Inflammatory macrophage treated with lipopolysaccharide for 4 hours (primary cell): ENCODE results near the gene PCDHGB3.
"Not testable (repeated sequence)": the region's sequence is repeated elsewhere in the genome, so short reads cannot be mapped to it uniquely, and the experiment has no call there.

Experiments used
- DNase-seq: peaks from one replicate; pipeline ENCODE4 v3.0.0-alpha.2; 2020

Gene PCDHGB3

DNA sequence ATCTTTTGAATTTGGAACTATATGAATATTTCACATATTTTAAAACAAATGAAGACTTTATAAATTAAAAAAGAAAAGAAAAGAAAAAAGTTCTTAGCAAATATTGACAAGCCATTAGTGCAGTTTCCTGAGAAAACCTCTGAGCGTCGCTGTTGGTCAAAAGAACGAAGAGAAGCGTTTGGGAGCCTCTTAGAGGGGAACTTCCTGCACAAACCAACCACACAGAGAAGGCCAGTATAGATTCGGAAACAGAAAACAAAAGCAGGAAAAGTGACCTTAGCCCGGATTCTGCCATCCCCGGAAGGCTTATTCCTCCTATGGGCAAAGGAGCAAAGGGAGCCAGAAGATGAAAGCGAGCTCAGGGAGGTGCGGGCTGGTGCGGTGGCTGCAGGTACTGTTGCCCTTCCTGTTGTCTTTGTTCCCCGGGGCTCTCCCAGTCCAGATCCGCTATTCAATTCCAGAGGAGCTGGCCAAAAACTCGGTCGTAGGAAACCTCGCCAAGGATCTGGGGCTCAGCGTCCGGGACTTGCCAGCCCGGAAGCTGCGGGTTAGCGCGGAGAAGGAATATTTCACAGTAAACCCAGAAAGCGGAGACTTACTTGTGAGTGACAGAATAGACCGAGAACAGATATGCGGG is 10.1 kb upstream of the PCDHGB3 start, which contains the start of gene PCDHGB2:
PCDHGB2 (plus strand) TSS at position 205 of the 637 bp plus-strand sequence; CDS start at position 347, 142 bp downstream.
- DNase-seq = peak; percentile 15

- DNase-seq = no peak
These were observed 9.4 kb upstream of the PCDHGB3 start for GRCh38 chr5:141360685-141361084.

- no peak for DNase-seq
These were observed 7.3 kb upstream of the PCDHGB3 start for GRCh38 chr5:141362719-141363118.

DNA sequence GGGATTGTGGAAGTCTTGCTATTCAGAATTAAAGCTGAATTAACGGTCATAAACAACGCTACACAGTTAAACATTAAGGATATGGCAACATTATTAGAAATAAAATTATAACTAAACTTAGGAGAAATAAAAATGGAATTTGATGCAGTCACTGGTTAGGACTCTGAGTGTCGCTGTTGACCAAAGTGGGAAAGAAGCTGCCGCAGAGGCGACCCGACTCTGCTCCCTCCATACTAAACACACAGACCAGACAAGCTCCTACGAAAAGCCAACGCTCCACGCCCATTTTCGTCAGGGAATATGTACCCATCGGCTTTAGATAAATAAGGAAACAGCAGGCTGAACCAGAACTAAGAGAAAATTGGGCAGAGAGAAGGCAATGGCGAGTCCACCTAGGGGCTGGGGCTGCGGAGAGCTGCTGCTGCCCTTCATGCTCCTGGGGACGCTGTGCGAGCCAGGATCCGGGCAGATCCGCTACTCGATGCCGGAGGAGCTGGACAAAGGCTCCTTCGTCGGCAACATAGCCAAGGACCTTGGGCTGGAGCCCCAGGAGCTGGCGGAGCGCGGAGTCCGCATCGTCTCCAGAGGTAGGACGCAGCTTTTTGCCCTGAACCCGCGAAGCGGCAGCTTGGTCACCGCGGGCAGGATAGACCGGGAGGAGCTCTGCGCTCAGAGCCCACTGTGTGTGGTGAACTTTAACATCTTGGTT is 5.9 kb upstream of the PCDHGB3 start, which contains the start of gene PCDHGA5:
PCDHGA5 (plus strand) TSS at position 211 of the 709 bp plus-strand sequence; CDS start at position 380, 169 bp downstream.
- DNase-seq = no peak

GRCh38 chr5:141366016-141366896 is 3.8 kb upstream of the PCDHGB3 start:
- DNase-seq = no peak

DNA sequence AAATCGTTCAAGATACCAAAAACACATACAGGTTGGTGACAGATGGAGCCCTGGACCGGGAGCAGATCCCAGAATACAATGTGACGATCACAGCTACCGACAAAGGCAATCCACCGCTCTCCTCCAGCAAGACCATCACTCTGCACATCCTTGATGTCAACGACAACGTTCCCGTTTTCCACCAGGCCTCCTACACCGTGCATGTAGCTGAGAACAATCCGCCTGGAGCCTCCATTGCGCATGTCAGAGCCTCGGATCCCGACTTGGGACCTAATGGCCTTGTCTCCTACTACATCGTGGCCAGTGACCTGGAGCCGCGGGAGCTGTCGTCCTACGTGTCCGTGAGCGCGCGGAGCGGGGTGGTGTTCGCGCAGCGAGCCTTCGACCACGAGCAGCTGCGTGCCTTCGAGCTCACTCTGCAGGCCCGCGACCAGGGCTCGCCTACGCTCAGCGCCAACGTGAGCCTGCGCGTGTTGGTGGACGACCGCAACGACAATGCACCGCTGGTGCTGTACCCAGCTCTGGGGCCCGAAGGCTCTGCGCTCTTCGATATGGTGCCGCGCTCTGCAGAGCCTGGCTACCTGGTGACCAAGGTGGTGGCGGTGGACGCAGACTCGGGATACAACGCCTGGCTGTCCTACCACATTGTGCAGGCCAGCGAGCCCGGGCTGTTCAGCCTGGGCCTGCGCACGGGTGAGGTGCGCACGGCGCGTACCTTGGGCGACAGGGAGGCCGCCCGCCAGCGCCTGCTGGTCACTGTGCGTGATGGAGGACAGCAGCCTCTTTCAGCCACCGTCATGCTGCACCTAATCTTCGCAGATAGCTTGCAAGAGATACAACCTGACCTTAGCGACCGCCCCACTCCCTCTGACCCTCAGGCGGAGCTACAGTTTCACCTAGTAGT is 1.8 kb downstream of the PCDHGB3 start:
- no peak for DNase-seq

GRCh38 chr5:141373673-141374317 is 3.8 kb downstream of the PCDHGB3 start, which contains the start of gene PCDHGA6:
PCDHGA6 (plus strand) TSS chr5:141373891; CDS start chr5:141374084, 193 bp downstream.
- DNase-seq = no peak

- DNase-seq = no peak
These were observed 4.6 kb downstream of the PCDHGB3 start for GRCh38 chr5:141374627-141375026.

DNA sequence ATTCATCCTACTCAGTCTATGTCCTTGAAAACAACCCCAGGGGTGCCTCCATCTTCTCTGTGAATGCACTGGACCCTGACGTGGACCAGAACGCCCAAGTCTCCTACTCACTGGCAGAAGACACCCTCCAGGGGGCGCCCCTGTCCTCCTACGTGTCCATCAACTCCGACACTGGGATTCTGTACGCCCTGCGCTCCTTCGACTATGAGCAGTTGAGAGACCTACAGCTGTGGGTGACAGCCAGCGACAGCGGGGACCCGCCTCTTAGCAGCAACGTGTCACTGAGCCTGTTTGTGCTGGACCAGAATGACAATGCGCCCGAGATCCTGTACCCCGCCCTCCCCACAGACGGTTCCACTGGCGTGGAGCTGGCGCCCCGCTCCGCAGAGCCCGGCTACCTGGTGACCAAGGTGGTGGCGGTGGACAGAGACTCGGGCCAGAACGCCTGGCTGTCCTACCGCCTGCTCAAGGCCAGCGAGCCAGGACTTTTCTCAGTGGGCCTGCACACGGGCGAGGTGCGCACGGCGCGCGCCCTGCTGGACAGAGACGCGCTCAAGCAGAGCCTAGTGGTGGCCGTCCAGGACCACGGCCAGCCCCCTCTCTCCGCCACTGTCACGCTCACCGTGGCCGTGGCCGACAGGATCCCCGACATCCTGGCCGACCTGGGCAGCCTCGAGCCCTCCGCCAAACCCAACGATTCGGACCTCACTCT is 5.6 kb downstream of the PCDHGB3 start:
- DNase-seq = not testable (repeated sequence)

GRCh38 chr5:141382469-141383294 is 12.6 kb downstream of the PCDHGB3 start, which contains the start of gene PCDHGA7:
PCDHGA7 (plus strand) TSS chr5:141382742; CDS start chr5:141382900, 158 bp downstream.
- no peak for DNase-seq

DNA sequence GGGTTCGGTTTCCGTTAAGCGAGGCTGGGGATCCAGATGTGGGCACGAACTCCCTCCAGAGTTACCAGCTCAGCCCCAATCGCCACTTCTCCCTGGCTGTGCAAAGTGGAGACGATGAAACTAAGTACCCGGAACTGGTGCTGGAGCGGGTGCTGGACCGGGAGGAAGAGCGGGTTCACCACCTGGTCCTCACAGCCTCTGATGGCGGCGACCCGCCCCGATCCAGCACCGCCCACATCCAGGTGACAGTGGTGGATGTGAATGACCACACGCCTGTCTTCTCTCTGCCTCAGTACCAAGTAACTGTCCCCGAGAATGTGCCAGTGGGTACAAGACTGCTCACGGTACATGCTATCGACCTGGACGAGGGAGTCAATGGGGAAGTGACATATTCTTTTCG is 13.3 kb downstream of the PCDHGB3 start:
- DNase-seq = no peak

DNA sequence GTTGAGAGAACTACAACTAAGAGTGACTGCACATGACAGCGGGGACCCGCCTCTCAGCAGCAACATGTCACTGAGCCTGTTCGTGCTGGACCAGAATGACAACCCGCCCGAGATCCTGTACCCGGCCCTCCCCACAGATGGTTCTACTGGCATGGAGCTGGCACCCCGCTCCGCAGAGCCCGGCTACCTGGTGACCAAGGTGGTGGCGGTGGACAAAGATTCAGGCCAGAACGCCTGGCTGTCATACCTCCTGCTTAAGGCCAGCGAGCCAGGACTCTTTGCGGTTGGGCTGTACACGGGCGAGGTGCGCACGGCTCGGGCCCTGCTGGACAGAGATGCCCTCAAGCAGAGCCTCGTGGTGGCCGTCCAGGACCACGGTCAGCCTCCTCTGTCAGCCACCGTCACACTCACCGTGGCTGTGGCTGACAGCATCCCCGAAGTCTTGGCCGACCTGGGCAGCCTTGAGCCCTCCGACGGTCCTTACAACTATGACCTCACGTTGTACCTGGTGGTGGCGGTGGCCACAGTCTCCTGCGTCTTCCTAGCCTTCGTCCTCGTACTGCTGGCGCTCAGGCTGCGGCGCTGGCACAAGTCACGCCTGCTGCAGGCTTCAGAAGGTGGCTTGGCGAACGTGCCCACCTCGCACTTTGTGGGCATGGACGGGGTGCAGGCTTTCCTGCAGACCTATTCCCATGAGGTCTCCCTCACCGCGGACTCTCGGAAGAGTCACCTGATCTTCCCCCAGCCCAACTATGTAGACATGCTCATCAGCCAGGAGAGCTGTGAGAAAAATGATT is 14.6 kb downstream of the PCDHGB3 start:
- DNase-seq = no peak

GRCh38 chr5:141387557-141388311 is 17.7 kb downstream of the PCDHGB3 start, which contains the start of gene PCDHGB4:
PCDHGB4 (plus strand) TSS chr5:141387698; CDS start chr5:141387885, 187 bp downstream.
- DNase-seq = peak; percentile 22

- no peak for DNase-seq
These were observed 18.6 kb downstream of the PCDHGB3 start for GRCh38 chr5:141388661-141389060.

GRCh38 chr5:141389153-141390042 is 19.4 kb downstream of the PCDHGB3 start:
- no peak for DNase-seq

- DNase-seq = no peak
These were observed 22.6 kb downstream of the PCDHGB3 start, which contains the start of gene PCDHGA8 for GRCh38 chr5:141392429-141393198. PCDHGA8 (plus strand) TSS chr5:141392633; CDS start chr5:141392814, 181 bp downstream.
